SU-DHL-6 (cell line): Measurements from ENCODE around the gene OSBPL6.

ENCODE experiments used
- CTCF ChIP-seq: fragments of 200-600 bp; sonication (generic); IDR thresholded peaks from one replicate; pipeline ENCODE4 v1.5.1; 2017; ENCODE audit warnings: antibody characterized with exemption, mild to moderate bottlenecking, low read length, moderate library complexity; ENCODE audit not compliant: insufficient read depth, poor library complexity, severe bottlenecking
- EZH2phosphoT487 ChIP-seq: fragments of 200-600 bp; sonication (generic), shearing (Covaris generic); conservative IDR thresholded peaks from 2 replicates; pipeline ENCODE4 v1.6.1; 2018; ENCODE audit warnings: mild to moderate bottlenecking, antibody characterized with exemption, low read length, moderate library complexity, mixed read lengths

- TF ChIP-seq CTCF (no peak), EZH2phosphoT487 (no peak)
Measured at GRCh38 chr2:178287652-178288344, 93.5 kb downstream of the OSBPL6 start.
